ENCODE measurements around the gene EYA2. TPM values are rescaled to one million over a fixed set of nuclear protein-coding genes. Genes with fewer than 3 reads are reported as not detected.

Gene EYA2
- total and polyA plus RNA-seq, 2 donors (not counting 3 experiments of a cell fraction or from before 2014, with no cell fraction given), result not detected

GRCh38 chr20:46917155-46917554, 22.5 kb downstream of the EYA2 start:
- Histone ChIP-seq H3K4me2 (ENCODE audit: insufficient read depth, low read length) (no peak overlapping the region), H3K27ac (ENCODE audit: insufficient read depth, low read depth, low read length) (no peak overlapping the region), H3K79me2 (ENCODE audit: control insufficient read depth, insufficient read depth, low read length) (no peaks in the 10 kb centered on the region), H3K27me3 (ENCODE audit: control insufficient read depth in 2 of 2, insufficient read depth in 2 of 2, low read length in 2 of 2) (no peaks in the 10 kb centered on the region), H3K4me3 (replicated peaks in 1 of 3; ENCODE audit: insufficient read depth in 1 of 3, low read depth in 1 of 3, low read length in 3 of 3) (no peak overlapping the region), H3K9ac (replicated peaks; ENCODE audit: extremely low read depth, insufficient read depth, low read length) (no peak overlapping the region), H3K9me1 (replicated peaks; ENCODE audit: control insufficient read depth, extremely low read depth, insufficient read depth, low read length) (no peaks in the 10 kb centered on the region), H2AFZ (ENCODE audit: low read depth, low read length) (no peak overlapping the region), H3K4me1 (ENCODE audit: control insufficient read depth, extremely low read depth, insufficient read depth, low read length) (no peaks in the 10 kb centered on the region), H3K36me3 (ENCODE audit: control insufficient read depth in 2 of 2, extremely low read depth in 1 of 2, insufficient read depth in 2 of 2, low read length in 2 of 2) (no peaks in the 10 kb centered on the region), H4K20me1 (replicated peaks; ENCODE audit: control insufficient read depth, extremely low read depth, insufficient read depth, low read length) (no peaks in the 10 kb centered on the region), H3K9me3 (replicated peaks; ENCODE audit: control insufficient read depth, insufficient read depth, low read length) (no peaks in the 10 kb centered on the region)
- dilution Hi-C loops (cut with MboI; ENCODE audit: extremely low pct_ligation_motif_present, low sequenced_read_pairs), result no loop called here
- DNase-seq (ENCODE audit: low read depth, low spot score) (no peak), FAIRE-seq (no peak)
- ChIA-PET POLR2A (no interaction called here), CTCF (no interaction called here)
- no TSS peak for BruUV-seq (replicated peaks)
- intact Hi-C loops (cut with micrococcal nuclease), result no loop called here
- TF ChIP-seq CTCF (IDR thresholded peaks at IDR 0.05; ENCODE audit: extremely low read depth in 1 of 2, insufficient read depth in 1 of 2, low read depth in 1 of 2, low read length in 2 of 2) (no peak), FOS (IDR thresholded peaks at IDR 0.05; ENCODE audit: borderline replicate concordance, insufficient read depth, low read length) (no peak), MYC (IDR thresholded peaks at IDR 0.05; ENCODE audit: low read depth, low read length) (no peak), EZH2 (IDR thresholded peaks at IDR 0.05; ENCODE audit: borderline replicate concordance, low read depth, low read length, severe bottlenecking) (no peak), GATA2 (IDR thresholded peaks at IDR 0.05; ENCODE audit: insufficient read depth, insufficient read length, low read depth, low read length) (no peak), POLR2AphosphoS5 (IDR thresholded peaks at IDR 0.05; ENCODE audit: insufficient read depth, low read depth, low read length) (no peak), JUN (IDR thresholded peaks at IDR 0.05; ENCODE audit: borderline replicate concordance, insufficient read depth, insufficient read length, low read depth) (no peak)

Data from endothelial cell of umbilical vein (primary cell).